GM18517 (cell line): ENCODE measurements around the gene R3HDML.
"Not testable (repeated sequence)": the region's sequence is repeated elsewhere in the genome, so short reads cannot be mapped to it uniquely, and the experiment has no call there.

Experiments
- ATAC-seq: cut with Tn5 transposase; IDR thresholded peaks from one replicate; pipeline ENCODE4 v1.9.1; 2021; ENCODE audit warnings: mild to moderate bottlenecking, moderate library complexity; ENCODE audit not compliant: unreplicated experiment

The R3HDML gene

GRCh38 chr20:44336725-44337380 is at the start of gene R3HDML:
Gene R3HDML, plus strand, starts transcription at chr20:44337043. Its CDS starts 115 bp downstream, at chr20:44337158.
- no peak for ATAC-seq

- ATAC-seq, result no peak
These were observed 49.4 kb upstream of the R3HDML start for GRCh38 chr20:44287272-44288097.

DNA sequence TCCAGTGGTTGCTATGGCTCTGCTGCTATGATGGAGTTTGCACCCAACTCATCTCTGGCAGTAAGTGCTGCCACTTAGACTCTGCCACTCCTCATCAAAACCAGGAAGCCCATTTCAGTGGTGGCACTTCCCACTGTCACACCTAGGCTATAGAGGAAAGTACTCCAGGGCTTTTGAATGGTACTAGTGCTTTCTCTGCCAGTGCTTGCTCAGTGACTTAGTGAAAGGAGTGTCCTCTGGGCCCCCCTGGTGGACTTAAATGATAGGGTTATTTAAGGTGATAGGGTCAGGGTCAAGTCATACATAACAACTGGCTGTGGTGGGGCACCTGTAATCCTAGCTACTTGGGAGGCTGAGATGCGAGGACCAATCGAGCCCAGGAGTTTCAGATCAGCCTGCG is 48.6 kb upstream of the R3HDML start:
- ATAC-seq, result no peak

DNA sequence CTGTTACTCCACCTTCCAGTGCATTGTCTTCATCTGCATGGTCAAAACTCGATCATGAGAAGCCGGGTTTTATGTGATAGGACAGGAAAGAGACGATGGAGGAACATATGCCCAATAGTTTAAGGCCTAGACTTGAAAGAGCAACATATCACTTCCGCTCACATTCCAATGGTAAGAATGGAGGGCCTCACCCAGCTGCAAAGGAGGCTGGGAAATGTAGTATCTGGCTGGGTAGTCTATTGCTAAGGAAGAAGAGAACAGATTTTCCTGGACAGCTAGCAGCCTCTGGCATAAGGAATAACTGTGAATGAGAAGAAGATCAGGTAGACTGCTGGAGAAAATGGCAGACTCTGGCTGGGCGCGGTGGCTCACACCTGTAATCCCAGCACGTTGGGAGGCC is 45.1 kb upstream of the R3HDML start:
- no peak for ATAC-seq

- ATAC-seq, result no peak
These were observed 40.8 kb upstream of the R3HDML start for GRCh38 chr20:44296011-44296410.

- no peak for ATAC-seq
These were observed 39.1 kb upstream of the R3HDML start for GRCh38 chr20:44297721-44298120.

DNA sequence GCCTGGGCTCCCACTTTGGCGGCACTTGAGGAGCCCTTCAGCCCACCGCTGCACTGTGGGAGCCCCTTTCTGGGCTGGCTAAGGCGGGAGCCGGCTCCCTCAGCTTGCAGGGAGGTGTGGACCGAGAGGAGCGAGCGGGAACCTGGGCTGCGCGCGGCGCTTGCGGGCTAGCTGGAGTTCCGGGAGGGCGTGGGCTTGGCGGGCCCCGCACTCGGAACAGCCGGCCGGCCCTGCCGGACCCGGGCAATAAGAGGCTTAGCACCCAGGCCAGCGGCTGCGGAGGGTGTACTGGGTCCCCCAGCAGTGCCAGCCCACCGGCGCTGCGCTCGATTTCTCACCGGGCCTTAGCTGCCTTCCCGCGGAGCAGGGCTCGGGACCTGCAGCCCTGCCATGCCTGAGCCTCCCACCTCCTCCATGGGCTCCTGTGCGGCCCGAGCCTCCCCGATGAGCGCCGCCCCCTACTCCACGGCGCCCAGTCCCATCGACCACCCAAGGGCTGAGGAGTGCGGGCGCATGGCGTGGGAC is 37.8 kb upstream of the R3HDML start:
- not testable (repeated sequence) for ATAC-seq

- no peak for ATAC-seq
These were observed 35.6 kb upstream of the R3HDML start for GRCh38 chr20:44301285-44301684.

GRCh38 chr20:44302026-44302669 is 34.7 kb upstream of the R3HDML start:
- no peak for ATAC-seq

DNA sequence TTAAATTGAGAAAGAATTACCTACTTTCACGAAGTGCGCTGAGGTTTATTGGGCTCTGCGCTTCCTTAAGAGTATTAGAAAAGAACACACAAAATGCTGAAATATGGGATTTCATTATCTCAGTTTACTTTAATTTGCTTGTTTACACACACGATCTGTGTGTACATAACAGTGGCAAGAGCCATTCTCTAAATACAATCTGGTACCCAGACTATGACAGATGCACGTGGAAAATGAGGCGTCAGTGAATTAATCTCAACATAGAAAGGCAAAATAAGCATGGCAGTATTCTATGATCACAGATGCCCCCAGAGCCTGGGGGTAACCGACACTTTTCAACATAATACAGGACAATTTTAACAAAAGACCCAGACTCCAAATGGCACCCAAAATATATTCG is 34.1 kb upstream of the R3HDML start:
- ATAC-seq, result no peak

- no peak for ATAC-seq
These were observed 32.5 kb upstream of the R3HDML start for GRCh38 chr20:44304383-44304782.

GRCh38 chr20:44306927-44307326 is 29.9 kb upstream of the R3HDML start:
- ATAC-seq, result no peak

- ATAC-seq, result no peak
These were observed 26.8 kb upstream of the R3HDML start for GRCh38 chr20:44309763-44310663.

GRCh38 chr20:44310664-44311639 is 25.9 kb upstream of the R3HDML start, which contains the start of gene FITM2:
Gene FITM2, minus strand, starts transcription at chr20:44311202. Its CDS starts 54 bp downstream, at chr20:44311148.
- peak; percentile 84 for ATAC-seq

GRCh38 chr20:44314870-44315269 is 22.0 kb upstream of the R3HDML start:
- no peak for ATAC-seq

- no peak for ATAC-seq
These were observed 16.9 kb upstream of the R3HDML start for GRCh38 chr20:44319839-44320422.

GRCh38 chr20:44324343-44324742 is 12.5 kb upstream of the R3HDML start:
- ATAC-seq, result no peak

DNA sequence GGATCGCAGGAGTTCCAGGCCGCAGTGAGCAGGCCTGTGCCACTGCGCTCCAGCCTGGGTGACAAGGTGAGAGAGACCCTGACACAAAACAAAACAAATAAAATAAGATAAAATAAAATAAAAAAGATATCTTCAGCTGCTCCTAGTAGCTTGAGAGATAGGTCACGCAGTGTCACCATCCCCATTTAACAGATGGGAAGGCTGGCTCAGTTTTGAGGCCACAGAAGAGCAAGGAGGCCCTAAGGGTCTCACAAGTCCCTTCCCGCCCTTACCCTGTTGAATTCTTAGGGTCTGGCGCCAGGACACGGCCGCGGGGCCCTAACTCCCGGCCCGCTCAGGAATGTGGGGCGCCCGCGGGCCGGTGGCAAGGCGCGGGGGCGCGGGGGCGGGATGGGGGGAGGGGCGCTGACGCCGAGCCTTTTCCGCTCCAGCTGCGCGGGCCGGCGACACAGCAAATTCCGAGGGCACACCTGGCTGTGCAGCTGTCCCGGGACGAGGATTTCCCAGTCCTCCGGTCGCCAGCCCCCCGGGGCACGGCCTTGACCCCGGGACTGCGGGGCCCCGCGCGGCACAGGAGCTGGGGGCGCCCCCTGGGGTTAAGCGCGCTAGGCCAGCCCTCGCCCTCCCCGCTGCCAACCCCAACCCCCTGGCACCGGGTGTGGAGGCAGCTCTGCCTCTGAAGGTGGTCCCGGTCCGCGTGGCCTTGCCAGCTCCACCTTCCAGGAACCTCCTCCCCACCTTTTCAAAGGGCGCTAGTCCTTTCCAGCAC is 10.3 kb upstream of the R3HDML start:
- no peak for ATAC-seq
